ENCODE data around the gene FAM98A. TPM values are rescaled to one million over a fixed set of nuclear protein-coding genes. Genes with fewer than 3 reads are reported as not detected.

Gene FAM98A
- total RNA-seq, 1 experiment from 2014 or later = 70.9 TPM

DNA sequence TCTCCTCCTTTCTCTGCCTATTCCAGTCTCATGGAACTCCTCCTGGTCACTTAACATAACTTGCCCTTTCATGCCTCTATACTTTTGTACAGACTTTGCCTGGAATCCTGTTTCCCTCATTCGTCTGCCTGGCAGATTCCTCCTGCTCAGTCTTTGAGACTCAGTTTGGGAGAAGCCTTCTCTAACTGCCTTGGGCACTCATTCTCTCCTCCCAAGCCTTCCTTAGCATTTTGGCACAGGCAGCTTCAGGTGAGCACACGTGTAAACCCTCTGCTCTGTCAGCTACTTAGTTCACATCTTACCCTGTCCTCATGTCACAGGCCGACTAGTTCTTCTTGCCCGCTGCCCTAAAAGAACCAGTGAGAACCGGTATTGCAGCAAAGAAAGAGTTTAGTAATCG, 6.0 kb upstream of the FAM98A start:
- no CpG with 5 or more reads among the region's 6 CpGs for WGBS (ENCODE audit: extremely low coverage, insufficient read length, low lambda C conversion rate)
- no peak overlapping the region for H2AK5ac ChIP-seq (ENCODE audit: insufficient read length, low read length)
- H3K79me2 ChIP-seq (ENCODE audit: insufficient read depth, low read length) = no peaks in the 10 kb centered on the region; the same call in 1 of the 2 replicates
- H2BK120ac ChIP-seq (ENCODE audit: low read depth, low read length, poor library complexity, severe bottlenecking) = no peak overlapping the region
- H4K5ac ChIP-seq (ENCODE audit: insufficient read length, low read depth, low read length) = no peak overlapping the region
- H3K4me1 ChIP-seq (ENCODE audit: insufficient read depth, low read length) = peaks cover 8% of the 10 kb centered on the region; the same call in 1 of the 2 replicates
- H3K14ac ChIP-seq (ENCODE audit: insufficient read depth, low read length) = no peak overlapping the region
- no peak overlapping the region for H3T11ph ChIP-seq (ENCODE audit: low read length)
- no peak overlapping the region for H3K56ac ChIP-seq (ENCODE audit: insufficient read length, low read depth, low read length)
- H3K9me3 ChIP-seq (ENCODE audit: control insufficient read depth, low read depth, low read length) = peaks cover 8% of the 10 kb centered on the region
- H2BK12ac ChIP-seq (ENCODE audit: insufficient read length, low read depth, low read length) = peak overlapping the region; percentile 1
- no peak overlapping the region for H3K23ac ChIP-seq (ENCODE audit: insufficient read length, low read depth, low read length)
- H2BK20ac ChIP-seq (ENCODE audit: low read depth, low read length, poor library complexity, severe bottlenecking) = no peak overlapping the region
- no peaks in the 10 kb centered on the region for H4K20me1 ChIP-seq (ENCODE audit: control insufficient read depth, insufficient read depth, insufficient read length)
- Mint-ChIP-seq H3K27me3 (ENCODE audit: low read depth) (no peaks in the 10 kb centered on the region), H3K27ac (peak overlapping the region; percentile 85 to 94 (median 92)), H3K9me3 (peaks cover 15% of the 10 kb centered on the region in 2 experiments), H3K4me3 (peak overlapping the region in 1 of 2 experiments; percentile 27; a peak in 1 of 5 replicates), H3K4me1 (peaks cover 63 to 64% of the 10 kb centered on the region in 2 experiments), H3K36me3 (ENCODE audit: insufficient read depth in 1 of 3, low read depth in 3 of 3) (peaks cover 13 to 31% (median 19%) of the 10 kb centered on the region in 3 experiments)
- H3K27me3 ChIP-seq (ENCODE audit: insufficient read depth, low read length) = no peaks in the 10 kb centered on the region
- no peak for DNase-seq
- TF ChIP-seq, protein P1, sequence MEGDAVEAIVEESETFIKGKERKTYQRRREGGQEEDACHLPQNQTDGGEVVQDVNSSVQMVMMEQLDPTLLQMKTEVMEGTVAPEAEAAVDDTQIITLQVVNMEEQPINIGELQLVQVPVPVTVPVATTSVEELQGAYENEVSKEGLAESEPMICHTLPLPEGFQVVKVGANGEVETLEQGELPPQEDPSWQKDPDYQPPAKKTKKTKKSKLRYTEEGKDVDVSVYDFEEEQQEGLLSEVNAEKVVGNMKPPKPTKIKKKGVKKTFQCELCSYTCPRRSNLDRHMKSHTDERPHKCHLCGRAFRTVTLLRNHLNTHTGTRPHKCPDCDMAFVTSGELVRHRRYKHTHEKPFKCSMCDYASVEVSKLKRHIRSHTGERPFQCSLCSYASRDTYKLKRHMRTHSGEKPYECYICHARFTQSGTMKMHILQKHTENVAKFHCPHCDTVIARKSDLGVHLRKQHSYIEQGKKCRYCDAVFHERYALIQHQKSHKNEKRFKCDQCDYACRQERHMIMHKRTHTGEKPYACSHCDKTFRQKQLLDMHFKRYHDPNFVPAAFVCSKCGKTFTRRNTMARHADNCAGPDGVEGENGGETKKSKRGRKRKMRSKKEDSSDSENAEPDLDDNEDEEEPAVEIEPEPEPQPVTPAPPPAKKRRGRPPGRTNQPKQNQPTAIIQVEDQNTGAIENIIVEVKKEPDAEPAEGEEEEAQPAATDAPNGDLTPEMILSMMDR (conservative IDR thresholded peaks at IDR 0.05) = no peak
- no peaks in the 10 kb centered on the region for H3K79me1 ChIP-seq (ENCODE audit: insufficient read depth, low read depth, low read length, poor library complexity, severe bottlenecking)
- no peak overlapping the region for H2BK15ac ChIP-seq (ENCODE audit: low read depth, low read length)
- H3K4ac ChIP-seq (ENCODE audit: low read depth, low read length) = no peak overlapping the region
- no peak overlapping the region for H3K4me2 ChIP-seq (ENCODE audit: insufficient read depth, insufficient read length, low read length)
- H3K18ac ChIP-seq (ENCODE audit: insufficient read length, low read depth, low read length) = no peak overlapping the region
- H2AFZ ChIP-seq (ENCODE audit: low read length) = no peak overlapping the region
- H3K23me2 ChIP-seq (ENCODE audit: insufficient read length, low read depth, low read length, poor library complexity, severe bottlenecking) = no peaks in the 10 kb centered on the region
- no peak overlapping the region for H4K91ac ChIP-seq (ENCODE audit: insufficient read length, low read depth, low read length)
- no peak overlapping the region for H3K9ac ChIP-seq (ENCODE audit: extremely low read depth, insufficient read length, low read length)
- no peak overlapping the region for H2BK5ac ChIP-seq (ENCODE audit: insufficient read length, low read length)
- no peak overlapping the region for H4K8ac ChIP-seq (replicated peaks; ENCODE audit: insufficient read length, low read depth, low read length)
- no peak overlapping the region for H3K27ac ChIP-seq (ENCODE audit: insufficient read length, low read depth, low read length)
